Spinal cord (tissue), 10 donors: Measurements from ENCODE around the gene GPRC5D. TPM values are rescaled to one million over a fixed set of nuclear protein-coding genes. Genes with fewer than 3 reads are reported as not detected.

Experiments
- DNase-seq, 6 donors: peaks; one replicate each; pipeline versions ENCODE4 v3.0.0 to v3.0.0-alpha.2; 2013 to 2015; ENCODE audit warnings: low spot score in 6 of 6, low read depth in 4 of 6
- H3K27ac ChIP-seq: one replicate; pipeline ENCODE4 v1.5.1; 2013; ENCODE audit warnings: low read depth, low read length, control low read depth
- H3K27me3 ChIP-seq: one replicate; pipeline ENCODE4 v1.6.1; 2013; ENCODE audit warnings: low read length; ENCODE audit not compliant: control insufficient read depth, insufficient read depth
- H3K36me3 ChIP-seq: one replicate; pipeline ENCODE4 v1.6.1; 2013; ENCODE audit warnings: low read length; ENCODE audit not compliant: control insufficient read depth, insufficient read depth
- H3K4me1 ChIP-seq: one replicate; pipeline ENCODE4 v1.6.1; 2013; ENCODE audit warnings: low read length; ENCODE audit not compliant: control insufficient read depth, insufficient read depth
- H3K4me3 ChIP-seq: one replicate; pipeline ENCODE4 v1.5.1; 2013; ENCODE audit warnings: low read depth, low read length, control low read depth
- H3K9me3 ChIP-seq: one replicate; pipeline ENCODE4 v1.6.1; 2013; ENCODE audit warnings: low read length; ENCODE audit not compliant: control insufficient read depth, insufficient read depth
- WGBS: methylation state at CpG from one replicate; pipeline ENCODE4 v1.1.5; 2013; ENCODE audit warnings: missing lambda C conversion rate; ENCODE audit not compliant: insufficient coverage; 5-methylcytosine and 5-hydroxymethylcytosine counted together
- polyA plus RNA-seq, 2 donors: library from polyadenylated mRNA; unstranded; fragments of 120-200 nt; gene quantifications; one replicate each; pipeline ENCODE4 v1.2.1, GENCODE V29; 2013; ENCODE audit not compliant: insufficient read length in 2 of 2
- total RNA-seq, 2 donors: library from RNA; depleted of rRNA in 1 of 2; stranded (reverse); fragments of 120-200 nt in 1 of 2; fragments of >200 nt in 1 of 2; gene quantifications; one replicate each; pipeline versions ENCODE4 v1.2.3 to v1.2.4, GENCODE V29; 2013 to 2014
- donor health status: healthy.

Gene GPRC5D
- total and polyA plus RNA-seq, 4 donors = 0.53 to 0.65 TPM; not detected in 2

- no peaks in the 10 kb centered on the region for H3K36me3 ChIP-seq
- 93% methylated on average over 3 of the region's 8 CpGs for WGBS
- H3K27me3 ChIP-seq = no peaks in the 10 kb centered on the region
- no peak overlapping the region for H3K4me3 ChIP-seq
- H3K27ac ChIP-seq = no peak overlapping the region
- no peaks in the 10 kb centered on the region for H3K4me1 ChIP-seq
- DNase-seq = no peak
- no peaks in the 10 kb centered on the region for H3K9me3 ChIP-seq
Measured at GRCh38 chr12:12943586-12944260, 8.2 kb downstream of the GPRC5D start.

GRCh38 chr12:12941450-12942350, 10.3 kb downstream of the GPRC5D start:
- Histone ChIP-seq H3K9me3 (no peaks in the 10 kb centered on the region), H3K36me3 (no peaks in the 10 kb centered on the region), H3K4me3 (no peak overlapping the region), H3K4me1 (no peaks in the 10 kb centered on the region), H3K27ac (no peak overlapping the region), H3K27me3 (no peaks in the 10 kb centered on the region)
- 91% methylated on average over 3 of the region's 10 CpGs for WGBS
- DNase-seq = no peak

GRCh38 chr12:12939888-12940287, 12.1 kb downstream of the GPRC5D start:
- H3K27me3 ChIP-seq = no peaks in the 10 kb centered on the region
- H3K36me3 ChIP-seq = no peaks in the 10 kb centered on the region
- no peak overlapping the region for H3K4me3 ChIP-seq
- DNase-seq = no peak
- H3K4me1 ChIP-seq = no peaks in the 10 kb centered on the region
- H3K9me3 ChIP-seq = no peaks in the 10 kb centered on the region
- WGBS = no CpG with 5 or more reads among the region's 1 CpG
- no peak overlapping the region for H3K27ac ChIP-seq

GRCh38 chr12:12938541-12938940, 13.4 kb downstream of the GPRC5D start:
- DNase-seq = no peak
- no peaks in the 10 kb centered on the region for H3K36me3 ChIP-seq
- H3K27ac ChIP-seq = no peak overlapping the region
- H3K27me3 ChIP-seq = no peaks in the 10 kb centered on the region
- H3K4me3 ChIP-seq = no peak overlapping the region
- no peaks in the 10 kb centered on the region for H3K9me3 ChIP-seq
- H3K4me1 ChIP-seq = no peaks in the 10 kb centered on the region
- 89% methylated on average over 4 of the region's 5 CpGs for WGBS

- H3K9me3 ChIP-seq = no peaks in the 10 kb centered on the region
Measured at GRCh38 chr12:12936983-12937491, 14.9 kb downstream of the GPRC5D start.

GRCh38 chr12:12934556-12934955, 17.4 kb downstream of the GPRC5D start:
- H3K36me3 ChIP-seq = no peaks in the 10 kb centered on the region
- H3K9me3 ChIP-seq = no peaks in the 10 kb centered on the region
- no peak overlapping the region for H3K27ac ChIP-seq
- DNase-seq = no peak
- WGBS = 36% methylated on average over 6 of the region's 8 CpGs
- no peak overlapping the region for H3K4me3 ChIP-seq
- no peaks in the 10 kb centered on the region for H3K4me1 ChIP-seq
- no peaks in the 10 kb centered on the region for H3K27me3 ChIP-seq

More at GRCh38 chr12:12936983-12937491, 14.9 kb downstream of the GPRC5D start:
- DNase-seq = no peak
- Histone ChIP-seq H3K4me3 (no peak overlapping the region), H3K27ac (no peak overlapping the region), H3K36me3 (no peaks in the 10 kb centered on the region), H3K4me1 (no peaks in the 10 kb centered on the region), H3K27me3 (no peaks in the 10 kb centered on the region)
- WGBS = 90% methylated on average over 2 of the region's 11 CpGs

GRCh38 chr12:12933742-12934141, 18.2 kb downstream of the GPRC5D start:
- WGBS = 61% methylated on average over 4 of the region's 4 CpGs
- no peak for DNase-seq

GRCh38 chr12:12930633-12931219, 21.2 kb downstream of the GPRC5D start:
- no peaks in the 10 kb centered on the region for H3K4me1 ChIP-seq
- H3K9me3 ChIP-seq = no peaks in the 10 kb centered on the region
- no peak for DNase-seq
- H3K27ac ChIP-seq = no peak overlapping the region
- WGBS = 60% methylated on average over 1 of the region's 2 CpGs
- H3K36me3 ChIP-seq = no peaks in the 10 kb centered on the region
- no peaks in the 10 kb centered on the region for H3K27me3 ChIP-seq
- H3K4me3 ChIP-seq = no peak overlapping the region

More at GRCh38 chr12:12933742-12934141, 18.2 kb downstream of the GPRC5D start:
- no peaks in the 10 kb centered on the region for H3K36me3 ChIP-seq
- no peaks in the 10 kb centered on the region for H3K9me3 ChIP-seq
- no peak overlapping the region for H3K4me3 ChIP-seq
- no peaks in the 10 kb centered on the region for H3K4me1 ChIP-seq
- H3K27ac ChIP-seq = no peak overlapping the region
- no peaks in the 10 kb centered on the region for H3K27me3 ChIP-seq

- Histone ChIP-seq H3K9me3 (no peaks in the 10 kb centered on the region), H3K4me3 (no peak overlapping the region), H3K27ac (no peak overlapping the region), H3K27me3 (no peaks in the 10 kb centered on the region), H3K36me3 (no peaks in the 10 kb centered on the region), H3K4me1 (no peaks in the 10 kb centered on the region)
- DNase-seq = no peak
- WGBS = 95% methylated on average over 6 of the region's 6 CpGs
Measured at GRCh38 chr12:12929696-12930095, 22.3 kb downstream of the GPRC5D start.
